GM04503 (cell line): Measurements from ENCODE around the gene LUC7L2.
A peak's percentile ranks its signal among the peaks of the same experiment; 100 is the strongest.
"Not testable (repeated sequence)": the region's sequence is repeated elsewhere in the genome, so short reads cannot be mapped to it uniquely, and the experiment has no call there.

Source experiments
- DNase-seq: peaks from one replicate; pipeline ENCODE4 v3.0.0-alpha.2; 2012; ENCODE audit warnings: low read depth

Gene LUC7L2

GRCh38 chr7:139355320-139355719 lies 4.4 kb upstream of the LUC7L2 start:
- DNase-seq, result no peak

GRCh38 chr7:139357729-139358506 lies 1.8 kb upstream of the LUC7L2 start:
- not testable (repeated sequence) for DNase-seq

GRCh38 chr7:139358541-139359365 lies 941 bp upstream of the LUC7L2 start:
- DNase-seq, result peak; percentile 11

GRCh38 chr7:139360210-139360947 lies 685 bp downstream of the LUC7L2 start:
- peak; percentile 46 for DNase-seq

- DNase-seq, result no peak
These were observed 1.2 kb downstream of the LUC7L2 start for GRCh38 chr7:139360948-139361307.

- no peak for DNase-seq
These were observed 1.8 kb downstream of the LUC7L2 start for GRCh38 chr7:139361523-139361922.

- no peak for DNase-seq
These were observed 2.6 kb downstream of the LUC7L2 start for GRCh38 chr7:139362302-139362701.

- no peak for DNase-seq
These were observed 3.3 kb downstream of the LUC7L2 start for GRCh38 chr7:139362981-139363380.

GRCh38 chr7:139365336-139365735 lies 5.6 kb downstream of the LUC7L2 start:
- DNase-seq, result no peak

- DNase-seq, result no peak
These were observed 6.7 kb downstream of the LUC7L2 start for GRCh38 chr7:139366400-139366799.

GRCh38 chr7:139367438-139368155 lies 7.9 kb downstream of the LUC7L2 start:
- DNase-seq, result no peak

GRCh38 chr7:139370301-139370942 lies 10.7 kb downstream of the LUC7L2 start:
- no peak for DNase-seq

- DNase-seq, result no peak
These were observed 11.2 kb downstream of the LUC7L2 start for GRCh38 chr7:139370943-139371313.

GRCh38 chr7:139374246-139374645 lies 14.6 kb downstream of the LUC7L2 start:
- no peak for DNase-seq

- no peak for DNase-seq
These were observed 22.7 kb downstream of the LUC7L2 start for GRCh38 chr7:139382439-139382838.

- DNase-seq, result no peak
These were observed 24.9 kb downstream of the LUC7L2 start for GRCh38 chr7:139384611-139385010.

GRCh38 chr7:139387594-139387993 lies 27.9 kb downstream of the LUC7L2 start:
- DNase-seq, result no peak

GRCh38 chr7:139389091-139389490 lies 29.4 kb downstream of the LUC7L2 start:
- no peak for DNase-seq

- no peak for DNase-seq
These were observed 30.1 kb downstream of the LUC7L2 start for GRCh38 chr7:139389774-139390173.

GRCh38 chr7:139393621-139394211 lies 34.0 kb downstream of the LUC7L2 start:
- DNase-seq, result peak; percentile 3

- DNase-seq, result no peak
These were observed 34.8 kb downstream of the LUC7L2 start for GRCh38 chr7:139394540-139394939.
